Transverse colon (tissue), 4 donors: Measurements from ENCODE around the gene LRBA. TPM values are rescaled to one million over a fixed set of nuclear protein-coding genes. Genes with fewer than 3 reads are reported as not detected.

Source experiments
- DNase-seq: peaks from one replicate; pipeline ENCODE4 v3.0.0-alpha.2; 2019
- H3K27ac ChIP-seq, 4 donors: fragments of 200-600 bp; sonication (generic); 2 replicates each; pipeline ENCODE4 v1.5.1; 2016 to 2018; ENCODE audit warnings: inconsistent platforms in 4 of 4
- H3K27me3 ChIP-seq: fragments of 200-600 bp; sonication (generic); 2 replicates; pipeline ENCODE4 v1.5.1; 2017; ENCODE audit warnings: inconsistent platforms
- H3K36me3 ChIP-seq, 4 donors: fragments of 200-600 bp; sonication (generic); 2 replicates each; pipeline ENCODE4 v1.5.1; 2017 to 2019; ENCODE audit warnings: inconsistent platforms in 4 of 4
- H3K4me1 ChIP-seq, 4 donors: fragments of 200-600 bp; sonication (generic); 2 replicates each; pipeline ENCODE4 v1.5.1; 2017 to 2020; ENCODE audit warnings: inconsistent platforms in 4 of 4
- H3K4me3 ChIP-seq, 4 donors: fragments of 200-600 bp; sonication (generic); 1 replicate in 1 of 4; 2 replicates in 3 of 4; pipeline versions ENCODE4 v1.5.1 to v1.6.1; 2017 to 2019; ENCODE audit warnings: inconsistent platforms in 4 of 4
- H3K9me3 ChIP-seq, 2 donors: fragments of 200-600 bp; sonication (generic); 2 replicates each; pipeline ENCODE4 v1.5.1; 2017 to 2019; ENCODE audit warnings: inconsistent platforms in 2 of 2
- CTCF ChIP-seq, 5 experiments: fragments of 200-600 bp in 3 of 5; fragments of 450-650 bp in 2 of 5; sonication (generic) in 3 of 5; IDR thresholded peaks; 1 replicate in 2 of 5; 2 replicates in 3 of 5; pipeline ENCODE4 v1.5.1; 2016 to 2017; ENCODE audit warnings: antibody characterized with exemption in 5 of 5, inconsistent platforms in 3 of 5, mild to moderate bottlenecking in 2 of 5, moderate library complexity in 1 of 5
- EP300 ChIP-seq: sonication (generic); formaldehyde crosslinking; IDR thresholded peaks from one replicate; pipeline ENCODE4 v1.6.1; 2017; ENCODE audit warnings: antibody characterized with exemption, low read depth
- POLR2A ChIP-seq: fragments of 450-650 bp; IDR thresholded peaks from one replicate; pipeline ENCODE4 v1.6.1; 2016; ENCODE audit warnings: antibody characterized with exemption, mild to moderate bottlenecking, moderate library complexity
- POLR2AphosphoS5 ChIP-seq, 3 donors: sonication (generic); formaldehyde crosslinking; IDR thresholded peaks; one replicate each; pipeline ENCODE4 v1.6.1; 2016; ENCODE audit warnings: antibody characterized with exemption in 3 of 3
- WGBS, 2 donors: methylation state at CpG; one replicate each; pipeline ENCODE4 v1.1.5; 2018; ENCODE audit warnings: low coverage in 1 of 2; 5-methylcytosine and 5-hydroxymethylcytosine counted together
- in situ Hi-C, 4 donors: fragments of 200-750 bp; cut with MboI; loops; one replicate each; pipeline versions ENCODE4 v1.15.0 to v1.15.1; 2017; ENCODE audit warnings: low sequenced_read_pairs in 3 of 4, low pct_ligation_motif_present in 1 of 4, low pct_unique_long_range_greater_than_20kb in 1 of 4
- intact Hi-C: fragments of 100-400 bp; cut with DNase I; formaldehyde crosslinking; loops from one replicate; pipeline ENCODE4 v1.15.1; 2023; ENCODE audit warnings: low total_unique reads
- total RNA-seq, 4 donors: library from RNA; depleted of rRNA; stranded (reverse); fragments of >200 nt; gene quantifications; one replicate each; pipeline ENCODE4 v1.1.0, GENCODE V29; 2016

The LRBA gene
- total RNA-seq, 4 donors from 2014 or later = 82.7 to 125 (median 112) TPM

GRCh38 chr4:150315175-150315574, 699.9 kb downstream of the LRBA start:
- no peak for DNase-seq
- Histone ChIP-seq H3K9me3 (no peaks in the 10 kb centered on the region), H3K4me1 (no peaks in the 10 kb centered on the region), H3K27ac (no peak overlapping the region), H3K4me3 (no peak overlapping the region), H3K27me3 (no peaks in the 10 kb centered on the region), H3K36me3 (no peaks in the 10 kb centered on the region)
- 86 to 91% methylated on average over 3 to 8 of the region's 8 CpGs for WGBS, 2 donors
- TF ChIP-seq POLR2A (no peak), EP300 (no peak), POLR2AphosphoS5 (IDR thresholded peaks at IDR 0.05) (no peak), CTCF (IDR thresholded peaks at IDR 0.05) (no peak)
- in situ Hi-C loops = loop anchor here in 1 of 4 donors (25.0 kb wide), 1 partner anchor 272 kb away; the partner anchor contains the start of gene MAB21L2
- intact Hi-C loops = no loop called here

GRCh38 chr4:150314031-150314430, 701.1 kb downstream of the LRBA start:
- H3K4me3 ChIP-seq = no peak overlapping the region
- intact Hi-C loops = no loop called here
- TF ChIP-seq POLR2A = no peak
- no peak for TF ChIP-seq EP300
- no peak for TF ChIP-seq CTCF (IDR thresholded peaks at IDR 0.05)
- no peak for TF ChIP-seq POLR2AphosphoS5 (IDR thresholded peaks at IDR 0.05)
- no peak overlapping the region for H3K27ac ChIP-seq
- in situ Hi-C loops = loop anchor here in 1 of 4 donors (25.0 kb wide), 1 partner anchor 273 kb away; the partner anchor contains the start of gene MAB21L2
- H3K27me3 ChIP-seq = no peaks in the 10 kb centered on the region
- WGBS, 2 donors = 96 to 100% methylated on average over 1 of the region's 1 CpG
- H3K4me1 ChIP-seq = no peaks in the 10 kb centered on the region
- no peak for DNase-seq
- H3K36me3 ChIP-seq = no peaks in the 10 kb centered on the region
- no peaks in the 10 kb centered on the region for H3K9me3 ChIP-seq

- in situ Hi-C loops = loop anchor here in 1 of 4 donors (25.0 kb wide), 1 partner anchor 277 kb away; the partner anchor contains the start of gene MAB21L2
- H3K27ac ChIP-seq = peak overlapping the region in 2 of 4 donors; percentile 20 to 52
These were observed 704.8 kb downstream of the LRBA start for GRCh38 chr4:150310159-150310895.

More at GRCh38 chr4:150310159-150310895, 704.8 kb downstream of the LRBA start:
- Histone ChIP-seq H3K27me3 (no peaks in the 10 kb centered on the region), H3K4me3 (no peak overlapping the region), H3K36me3 (no peaks in the 10 kb centered on the region), H3K9me3 (no peaks in the 10 kb centered on the region), H3K4me1 (peaks cover 0 to 10% (median 2%) of the 10 kb centered on the region in 4 donors)
- intact Hi-C loops = no loop called here
- TF ChIP-seq POLR2A (no peak), EP300 (no peak), CTCF (IDR thresholded peaks at IDR 0.05) (no peak), POLR2AphosphoS5 (IDR thresholded peaks at IDR 0.05) (no peak)
- 78 to 80% methylated on average over 4 of the region's 4 CpGs for WGBS, 2 donors
- DNase-seq = no peak
